SU-DHL-6 (cell line): ENCODE measurements around the gene THSD4.

Experiments
- H2AFZ ChIP-seq: fragments of 200-600 bp; sonication (generic); 2 replicates; pipeline ENCODE4 v1.6.1; 2014; ENCODE audit warnings: low read depth, mild to moderate bottlenecking, moderate library complexity, mixed read lengths, antibody characterized with exemption, low read length; ENCODE audit not compliant: severe bottlenecking
- H3F3A ChIP-seq: fragments of 200-600 bp; shearing (Covaris generic); 2 replicates; pipeline ENCODE4 v1.6.0; 2016; ENCODE audit warnings: antibody characterized with exemption, mild to moderate bottlenecking; ENCODE audit not compliant: insufficient read depth
- H3K27ac ChIP-seq: fragments of 200-600 bp; sonication (generic); 2 replicates; pipeline ENCODE4 v1.5.1; 2016; ENCODE audit warnings: low read depth, mild to moderate bottlenecking, low read length, moderate library complexity, mixed read lengths
- H3K27me3 ChIP-seq: fragments of 200-600 bp; sonication (generic), shearing (Covaris generic); 2 replicates; pipeline ENCODE4 v1.6.0; 2014; ENCODE audit warnings: mild to moderate bottlenecking, low read length
- H3K36me3 ChIP-seq: fragments of 200-600 bp; sonication (generic); 2 replicates; pipeline ENCODE4 v1.6.1; 2014; ENCODE audit warnings: mild to moderate bottlenecking, low read length, mixed read lengths
- H3K4me2 ChIP-seq: fragments of 300-600, 200-600 bp; shearing (Covaris generic), sonication (generic); 2 replicates; pipeline ENCODE4 v1.6.0; 2014; ENCODE audit warnings: low read length, low read depth, mild to moderate bottlenecking; ENCODE audit not compliant: poor library complexity, severe bottlenecking
- H3K4me3 ChIP-seq: fragments of 200-600 bp; sonication (generic); 2 replicates; pipeline ENCODE4 v1.5.1; 2014; ENCODE audit warnings: antibody characterized with exemption, low read length, mild to moderate bottlenecking, mixed read lengths; ENCODE audit not compliant: insufficient read depth, poor library complexity, severe bottlenecking
- H3K79me2 ChIP-seq: fragments of 200-600 bp; sonication (generic); 2 replicates; pipeline ENCODE4 v1.6.1; 2014; ENCODE audit warnings: mild to moderate bottlenecking, low read length, moderate library complexity; ENCODE audit not compliant: insufficient read depth
- H3K9ac ChIP-seq: fragments of 200-600 bp; sonication (generic); 2 replicates; pipeline ENCODE4 v1.7.0; 2014; ENCODE audit warnings: mild to moderate bottlenecking, low read length
- H3K9me2 ChIP-seq: fragments of 200-600 bp; sonication (generic); replicated peaks from 2 replicates; pipeline ENCODE4 v1.6.1; 2014; ENCODE audit warnings: low read length; ENCODE audit not compliant: insufficient read depth
- H3K9me3 ChIP-seq: fragments of 200-600 bp; sonication (generic); 2 replicates; pipeline ENCODE4 v1.6.1; 2014; ENCODE audit warnings: low read length, mixed read lengths; ENCODE audit not compliant: insufficient read depth
- H4K20me1 ChIP-seq: fragments of 200-600 bp; sonication (generic); 2 replicates; pipeline ENCODE4 v1.6.1; 2014; ENCODE audit warnings: low read depth, mild to moderate bottlenecking, antibody characterized with exemption, low read length, moderate library complexity, mixed read lengths
- EZH2phosphoT487 ChIP-seq: fragments of 200-600 bp; sonication (generic), shearing (Covaris generic); conservative IDR thresholded peaks from 2 replicates; pipeline ENCODE4 v1.6.1; 2018; ENCODE audit warnings: mild to moderate bottlenecking, antibody characterized with exemption, low read length, moderate library complexity, mixed read lengths
- TF ChIP-seq, protein P1 (sequence below): fragments of 200-600 bp; sonication (generic); IDR thresholded peaks from one replicate; pipeline ENCODE4 v1.5.1; 2017; ENCODE audit warnings: antibody characterized with exemption, mild to moderate bottlenecking, low read length, moderate library complexity; ENCODE audit not compliant: insufficient read depth, poor library complexity, severe bottlenecking

THSD4 gene

DNA sequence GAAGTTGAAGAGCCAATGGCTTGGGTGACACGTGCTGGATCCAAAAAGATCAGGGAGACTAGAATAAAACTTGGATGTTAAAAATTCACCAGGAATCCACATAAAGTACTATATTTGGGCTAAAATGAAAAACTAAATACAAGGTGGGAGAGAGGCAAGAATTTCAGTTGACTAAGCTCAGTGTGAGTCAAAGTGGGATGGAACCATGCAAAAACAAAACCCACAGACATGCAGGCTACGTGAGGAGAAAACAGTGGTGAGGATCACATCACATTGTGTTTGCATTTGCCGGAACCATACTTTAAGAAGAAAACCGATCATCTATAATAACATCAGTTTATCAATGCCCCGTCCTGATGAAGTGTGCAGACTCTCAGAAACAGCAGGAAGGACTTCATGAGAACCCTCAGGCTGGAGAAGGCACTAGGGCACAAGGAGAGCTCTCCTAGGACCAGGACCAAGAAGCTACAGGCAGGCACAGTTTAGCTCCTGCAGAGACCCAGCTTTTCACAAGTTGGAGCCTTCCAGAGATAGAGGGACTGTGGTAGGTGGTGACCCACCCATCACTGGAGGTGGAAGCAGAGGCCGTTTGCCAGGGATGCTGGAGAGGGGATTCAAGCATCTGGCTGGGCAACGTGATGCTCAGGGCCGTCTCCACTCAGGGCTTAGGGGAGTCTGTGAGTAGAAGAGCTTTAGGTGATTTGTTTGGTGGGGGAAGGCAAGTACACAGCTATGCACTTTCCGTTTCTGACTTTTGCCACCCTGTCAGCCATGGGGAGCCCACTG is 666.1 kb downstream of the THSD4 start:
- H3K4me2 ChIP-seq, result no peak overlapping the region
- H3F3A ChIP-seq, result no peaks in the 10 kb centered on the region
- no peak overlapping the region for H3K9ac ChIP-seq
- H3K79me2 ChIP-seq, result no peaks in the 10 kb centered on the region
- H4K20me1 ChIP-seq, result no peaks in the 10 kb centered on the region
- no peak overlapping the region for H3K4me3 ChIP-seq
- no peak overlapping the region for H2AFZ ChIP-seq
- H3K9me2 ChIP-seq, result no peaks in the 10 kb centered on the region
- TF ChIP-seq, protein P1, sequence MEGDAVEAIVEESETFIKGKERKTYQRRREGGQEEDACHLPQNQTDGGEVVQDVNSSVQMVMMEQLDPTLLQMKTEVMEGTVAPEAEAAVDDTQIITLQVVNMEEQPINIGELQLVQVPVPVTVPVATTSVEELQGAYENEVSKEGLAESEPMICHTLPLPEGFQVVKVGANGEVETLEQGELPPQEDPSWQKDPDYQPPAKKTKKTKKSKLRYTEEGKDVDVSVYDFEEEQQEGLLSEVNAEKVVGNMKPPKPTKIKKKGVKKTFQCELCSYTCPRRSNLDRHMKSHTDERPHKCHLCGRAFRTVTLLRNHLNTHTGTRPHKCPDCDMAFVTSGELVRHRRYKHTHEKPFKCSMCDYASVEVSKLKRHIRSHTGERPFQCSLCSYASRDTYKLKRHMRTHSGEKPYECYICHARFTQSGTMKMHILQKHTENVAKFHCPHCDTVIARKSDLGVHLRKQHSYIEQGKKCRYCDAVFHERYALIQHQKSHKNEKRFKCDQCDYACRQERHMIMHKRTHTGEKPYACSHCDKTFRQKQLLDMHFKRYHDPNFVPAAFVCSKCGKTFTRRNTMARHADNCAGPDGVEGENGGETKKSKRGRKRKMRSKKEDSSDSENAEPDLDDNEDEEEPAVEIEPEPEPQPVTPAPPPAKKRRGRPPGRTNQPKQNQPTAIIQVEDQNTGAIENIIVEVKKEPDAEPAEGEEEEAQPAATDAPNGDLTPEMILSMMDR, result no peak
- no peak for TF ChIP-seq EZH2phosphoT487
- H3K27me3 ChIP-seq, result no peaks in the 10 kb centered on the region
- no peaks in the 10 kb centered on the region for H3K9me3 ChIP-seq
- no peaks in the 10 kb centered on the region for H3K36me3 ChIP-seq
- no peak overlapping the region for H3K27ac ChIP-seq

DNA sequence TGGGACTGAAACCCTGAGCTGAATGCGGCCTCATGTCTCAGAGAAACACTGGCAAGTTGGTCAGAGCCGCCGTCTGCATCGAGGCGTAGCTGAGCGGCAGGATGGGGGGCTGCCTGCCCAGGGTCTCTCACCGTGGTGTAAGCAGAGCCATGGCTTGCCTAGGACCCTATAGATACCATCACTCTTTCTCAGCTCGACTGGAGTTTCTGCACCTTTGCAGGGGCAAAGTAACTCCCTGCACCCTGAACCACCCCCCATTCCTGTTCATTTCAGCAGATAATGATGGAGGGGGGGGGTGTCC is 666.6 kb downstream of the THSD4 start:
- no peaks in the 10 kb centered on the region for H3K9me3 ChIP-seq
- TF ChIP-seq, protein P1, result no peak
- TF ChIP-seq EZH2phosphoT487, result no peak
- H3F3A ChIP-seq, result no peaks in the 10 kb centered on the region
- H3K79me2 ChIP-seq, result no peaks in the 10 kb centered on the region
- no peak overlapping the region for H3K4me2 ChIP-seq
- H4K20me1 ChIP-seq, result no peaks in the 10 kb centered on the region
- H3K27ac ChIP-seq, result no peak overlapping the region
- H3K9me2 ChIP-seq, result no peaks in the 10 kb centered on the region
- H3K4me3 ChIP-seq, result no peak overlapping the region
- H3K27me3 ChIP-seq, result no peaks in the 10 kb centered on the region
- H3K36me3 ChIP-seq, result no peaks in the 10 kb centered on the region
- no peak overlapping the region for H3K9ac ChIP-seq
- H2AFZ ChIP-seq, result no peak overlapping the region

DNA sequence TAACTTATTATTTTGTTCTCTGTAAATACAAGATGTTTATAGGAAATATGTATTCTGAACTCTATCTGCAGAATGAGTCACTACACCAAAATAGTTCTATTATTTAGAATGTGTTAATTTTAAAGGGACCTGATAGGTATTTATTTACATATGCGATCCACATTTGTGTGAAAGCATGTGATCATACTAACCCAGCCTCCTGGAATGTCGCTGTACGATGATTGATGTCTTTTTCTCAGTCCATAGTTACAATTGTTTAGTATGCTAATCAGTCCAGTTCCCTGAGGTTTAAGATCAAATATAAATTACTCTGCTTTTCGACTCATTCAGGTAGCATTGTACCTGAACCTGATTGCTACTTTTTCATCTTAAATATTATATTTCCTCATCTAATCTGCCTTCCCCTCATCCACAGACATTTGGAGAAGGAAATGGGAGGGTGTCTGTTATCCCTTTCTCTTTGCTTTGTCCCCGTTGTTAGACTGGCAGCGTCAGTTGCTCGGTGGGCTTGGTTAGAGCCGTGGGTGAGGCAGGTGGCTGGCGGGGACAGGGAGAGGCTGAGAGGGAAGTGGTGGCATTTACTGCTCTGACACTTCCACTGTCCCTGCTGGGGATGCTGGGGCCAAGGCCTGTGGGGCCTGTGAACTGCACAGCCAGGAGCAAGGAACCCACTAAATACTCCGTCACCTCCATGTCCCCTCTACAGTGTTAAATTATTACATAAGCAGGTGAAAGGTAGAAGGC is 667.3 kb downstream of the THSD4 start:
- TF ChIP-seq EZH2phosphoT487, result no peak
- TF ChIP-seq, protein P1, result no peak
- H3K79me2 ChIP-seq, result no peaks in the 10 kb centered on the region

More for the DNA sequence above, 667.3 kb downstream of the THSD4 start:
- no peak overlapping the region for H3K9ac ChIP-seq
- H3K36me3 ChIP-seq, result no peaks in the 10 kb centered on the region
- H3K4me2 ChIP-seq, result no peak overlapping the region
- no peak overlapping the region for H3K27ac ChIP-seq
- no peak overlapping the region for H2AFZ ChIP-seq
- H4K20me1 ChIP-seq, result no peaks in the 10 kb centered on the region
- H3K27me3 ChIP-seq, result no peaks in the 10 kb centered on the region
- no peaks in the 10 kb centered on the region for H3F3A ChIP-seq
- no peaks in the 10 kb centered on the region for H3K9me3 ChIP-seq
- no peaks in the 10 kb centered on the region for H3K9me2 ChIP-seq
- H3K4me3 ChIP-seq, result no peak overlapping the region
